NCI-H2196 (cell line): ENCODE measurements around the gene SLC6A3.
"Not testable (repeated sequence)": the region's sequence is repeated elsewhere in the genome, so short reads cannot be mapped to it uniquely, and the experiment has no call there.

Source experiments
- DNase-seq: peaks from one replicate; lab custom pipeline; 2025; ENCODE audit not compliant: unreplicated experiment; lab: John Stamatoyannopoulos, UW

Gene SLC6A3

GRCh38 chr5:1375871-1376810 is 69.1 kb downstream of the SLC6A3 start:
- DNase-seq: no peak

- peak; percentile 25 for DNase-seq
These were observed 70.6 kb downstream of the SLC6A3 start for GRCh38 chr5:1374679-1375055.

- DNase-seq: no peak
These were observed 71.1 kb downstream of the SLC6A3 start for GRCh38 chr5:1374030-1374678.

DNA sequence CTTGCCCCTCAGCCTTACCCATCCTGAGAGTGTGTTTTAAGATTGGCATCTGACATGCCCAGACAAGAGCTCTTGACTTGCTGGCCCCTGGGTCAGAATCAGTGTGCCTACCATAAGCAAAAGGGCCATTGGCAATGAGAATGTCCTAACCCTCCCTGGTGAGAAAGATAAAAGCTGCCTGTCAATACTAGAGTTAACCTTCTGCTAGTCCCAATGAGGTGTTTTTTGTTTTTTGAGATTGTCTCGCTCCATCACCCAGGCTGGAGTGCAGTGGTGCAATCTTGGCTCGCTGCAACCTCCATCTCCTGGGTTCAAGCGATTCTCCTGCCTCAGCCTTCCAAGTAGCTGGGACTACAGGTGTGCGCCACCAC is 73.3 kb downstream of the SLC6A3 start:
- DNase-seq: not testable (repeated sequence)

DNA sequence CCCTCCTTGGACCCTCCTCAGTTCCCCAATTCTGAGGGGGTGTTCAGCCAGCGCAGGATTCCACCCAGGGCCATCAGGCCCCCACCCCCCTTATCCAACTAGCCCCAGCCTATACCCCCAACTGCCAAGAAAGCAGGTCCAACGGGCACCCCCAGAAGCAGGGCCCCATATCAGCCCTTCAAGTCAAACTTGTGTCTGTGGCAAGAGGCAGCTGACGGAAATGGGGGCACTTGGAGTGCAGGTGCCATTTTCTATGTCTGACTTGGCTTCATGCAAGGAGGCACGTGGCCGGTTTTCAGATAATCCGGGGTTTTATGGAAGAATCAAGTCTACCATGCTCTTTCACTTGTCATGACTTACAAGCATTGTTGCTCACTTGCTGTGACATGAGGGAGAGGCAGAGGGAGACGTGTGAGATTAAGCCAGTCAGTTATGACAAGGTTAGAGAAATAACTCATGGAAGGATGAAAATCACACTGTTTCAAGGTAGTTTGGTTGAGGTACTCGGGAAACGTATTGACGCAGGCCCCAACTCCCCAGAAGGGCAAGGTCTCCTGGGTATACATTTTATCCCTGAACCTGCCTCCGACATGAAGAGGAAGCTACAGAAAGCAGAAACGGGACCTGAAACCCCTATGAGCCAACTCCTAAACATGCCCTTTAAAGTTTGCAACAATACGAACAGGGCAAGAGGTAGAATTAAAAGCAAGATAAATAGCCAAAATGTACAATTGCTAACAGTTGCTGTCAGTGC is 73.8 kb downstream of the SLC6A3 start:
- DNase-seq: no peak

GRCh38 chr5:1370006-1370405 is 75.2 kb downstream of the SLC6A3 start:
- DNase-seq: no peak

- no peak for DNase-seq
These were observed 76.5 kb downstream of the SLC6A3 start for GRCh38 chr5:1368756-1369155.

GRCh38 chr5:1368236-1368635 is 77.0 kb downstream of the SLC6A3 start:
- no peak for DNase-seq

- no peak for DNase-seq
These were observed 78.1 kb downstream of the SLC6A3 start for GRCh38 chr5:1367149-1367548.

DNA sequence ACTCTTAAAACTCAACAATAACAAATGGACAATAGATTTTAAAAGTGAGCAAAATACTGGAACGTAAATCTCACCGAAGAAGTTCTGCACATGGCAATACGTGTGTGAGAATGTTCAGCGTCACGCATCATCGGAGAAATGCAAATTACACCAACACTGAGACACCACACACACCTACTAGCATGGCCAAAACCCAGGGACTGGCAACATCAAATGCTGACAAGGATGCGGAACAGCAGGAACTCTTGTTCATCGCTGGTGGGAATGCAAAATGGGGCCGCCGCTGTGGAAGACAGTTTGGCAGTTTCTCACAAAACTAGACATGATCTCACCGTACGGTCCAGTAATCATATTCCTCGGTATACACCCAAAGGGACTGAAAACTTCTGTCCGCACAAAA is 78.7 kb downstream of the SLC6A3 start:
- DNase-seq: no peak

- DNase-seq: no peak
These were observed 81.0 kb downstream of the SLC6A3 start for GRCh38 chr5:1364211-1364610.

- DNase-seq: no peak
These were observed 81.7 kb downstream of the SLC6A3 start for GRCh38 chr5:1363581-1363980.

DNA sequence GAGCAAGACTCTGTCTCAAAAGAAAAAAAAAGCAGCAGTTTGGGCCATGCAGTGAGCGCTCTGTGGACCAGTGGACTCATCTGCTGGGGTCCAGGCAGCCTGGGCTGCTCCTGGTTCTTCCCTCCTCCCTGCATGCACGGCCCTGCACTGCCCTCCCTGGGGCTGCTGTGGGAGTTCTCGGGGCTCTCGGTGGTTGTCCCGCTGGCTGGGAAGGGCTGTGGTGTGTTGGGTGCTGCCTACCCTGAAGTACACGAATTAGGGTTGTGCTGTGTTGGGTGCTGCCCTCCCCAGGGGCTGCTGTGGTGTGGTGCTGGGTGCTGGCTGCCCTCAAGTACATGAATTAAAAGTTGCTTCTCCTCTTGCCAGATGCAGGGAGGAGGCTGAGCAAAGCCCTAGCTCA is 82.1 kb downstream of the SLC6A3 start:
- no peak for DNase-seq

GRCh38 chr5:1362242-1363015 is 82.8 kb downstream of the SLC6A3 start:
- no peak for DNase-seq

DNA sequence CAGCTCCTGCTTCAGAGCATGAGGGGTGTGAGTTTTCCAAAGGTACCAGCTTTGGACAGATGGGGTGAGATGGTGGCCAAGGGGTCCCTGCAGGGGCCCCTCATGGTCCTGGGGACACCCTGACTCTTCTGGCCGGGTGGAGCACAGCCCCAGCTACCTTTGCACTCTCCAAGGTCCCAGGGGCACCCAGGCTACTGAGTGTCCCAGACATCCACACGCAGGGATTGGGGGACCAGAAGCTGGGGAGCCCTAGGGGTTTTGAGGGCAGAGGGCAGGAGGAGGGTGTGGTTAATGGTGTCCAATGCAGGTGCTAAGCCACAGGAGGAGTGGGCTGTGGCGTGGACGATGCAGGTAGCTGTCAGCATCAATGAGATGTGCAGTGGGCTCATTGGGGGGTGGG is 84.4 kb downstream of the SLC6A3 start:
- DNase-seq: no peak

DNA sequence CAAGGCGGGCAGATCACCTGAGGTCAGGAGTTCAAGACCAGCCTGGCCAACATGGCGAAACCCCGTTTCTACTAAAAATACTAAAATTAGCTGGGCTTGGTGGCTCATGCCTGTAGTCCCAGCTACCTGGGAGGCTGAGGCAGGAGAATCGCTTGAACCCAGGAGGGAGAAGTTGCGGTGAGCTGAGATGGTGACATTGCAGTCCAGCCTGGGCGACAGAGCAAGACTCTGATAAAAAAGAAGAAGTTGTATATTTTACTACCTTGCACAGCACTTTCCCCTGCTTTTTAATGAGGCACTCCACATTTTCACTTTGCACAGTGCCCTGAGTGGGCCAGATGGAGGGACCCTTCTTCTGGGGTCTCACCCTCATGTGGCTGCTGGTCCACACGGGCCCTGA is 84.9 kb downstream of the SLC6A3 start:
- DNase-seq: not testable (repeated sequence)

DNA sequence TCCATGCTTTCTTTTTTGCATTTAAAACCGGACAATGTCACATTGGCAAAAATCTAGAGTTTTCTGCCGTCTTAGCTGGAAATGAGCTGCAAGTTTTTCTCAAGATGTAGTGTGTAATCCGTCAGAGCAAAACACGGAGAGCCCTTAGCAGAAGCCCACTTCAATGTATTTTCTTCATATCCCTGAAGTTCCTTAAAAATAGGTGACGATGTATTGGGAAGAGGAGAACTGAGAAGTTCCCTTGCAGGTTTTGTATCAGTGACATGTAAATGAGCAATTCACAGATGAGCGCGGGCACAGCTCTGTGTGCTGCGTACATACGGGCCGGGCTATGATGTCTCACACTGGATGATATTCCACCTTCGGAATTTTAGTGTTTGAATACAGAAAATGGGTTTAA is 85.5 kb downstream of the SLC6A3 start:
- DNase-seq: no peak

- DNase-seq: no peak
These were observed 86.1 kb downstream of the SLC6A3 start for GRCh38 chr5:1359031-1359645.

- DNase-seq: no peak
These were observed 86.6 kb downstream of the SLC6A3 start for GRCh38 chr5:1358726-1359025.

- DNase-seq: no peak
These were observed 87.1 kb downstream of the SLC6A3 start for GRCh38 chr5:1357946-1358725.
